ENCODE data around the gene PEX14.
"Not testable (repeated sequence)": the region's sequence is repeated elsewhere in the genome, so short reads cannot be mapped to it uniquely, and the experiment has no call there.

DNA sequence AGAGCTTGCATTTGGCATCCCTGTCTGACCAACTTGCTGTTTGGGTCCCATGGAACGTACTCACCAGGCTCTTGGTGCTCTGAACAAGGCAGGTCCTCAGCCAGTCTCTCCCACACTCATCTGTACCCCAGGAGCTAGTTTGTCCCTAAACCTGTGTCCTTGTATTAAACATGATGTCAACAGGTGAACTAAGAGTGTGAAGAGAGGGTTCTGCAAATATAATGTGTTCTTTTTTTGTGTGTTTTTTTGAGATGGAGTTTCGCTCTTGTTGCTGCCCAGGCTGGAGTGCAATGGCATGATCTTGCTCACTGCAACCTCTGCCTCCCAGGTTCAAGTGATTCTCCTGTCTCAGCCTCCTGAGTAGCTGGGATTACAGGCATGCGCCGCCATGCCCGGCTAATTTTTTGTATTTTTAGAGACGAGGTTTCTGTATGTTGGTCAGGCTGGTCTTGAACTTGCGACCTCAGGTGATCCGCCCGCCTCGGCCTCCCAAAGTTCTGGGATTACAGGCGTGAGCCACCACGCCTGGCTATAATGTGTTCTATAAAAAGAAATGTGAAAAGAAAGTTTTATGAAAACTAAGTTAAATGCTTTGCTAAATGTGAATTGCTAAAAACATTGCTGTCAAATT, 31.4 kb downstream of the PEX14 start:
- TF ChIP-seq, protein P1, sequence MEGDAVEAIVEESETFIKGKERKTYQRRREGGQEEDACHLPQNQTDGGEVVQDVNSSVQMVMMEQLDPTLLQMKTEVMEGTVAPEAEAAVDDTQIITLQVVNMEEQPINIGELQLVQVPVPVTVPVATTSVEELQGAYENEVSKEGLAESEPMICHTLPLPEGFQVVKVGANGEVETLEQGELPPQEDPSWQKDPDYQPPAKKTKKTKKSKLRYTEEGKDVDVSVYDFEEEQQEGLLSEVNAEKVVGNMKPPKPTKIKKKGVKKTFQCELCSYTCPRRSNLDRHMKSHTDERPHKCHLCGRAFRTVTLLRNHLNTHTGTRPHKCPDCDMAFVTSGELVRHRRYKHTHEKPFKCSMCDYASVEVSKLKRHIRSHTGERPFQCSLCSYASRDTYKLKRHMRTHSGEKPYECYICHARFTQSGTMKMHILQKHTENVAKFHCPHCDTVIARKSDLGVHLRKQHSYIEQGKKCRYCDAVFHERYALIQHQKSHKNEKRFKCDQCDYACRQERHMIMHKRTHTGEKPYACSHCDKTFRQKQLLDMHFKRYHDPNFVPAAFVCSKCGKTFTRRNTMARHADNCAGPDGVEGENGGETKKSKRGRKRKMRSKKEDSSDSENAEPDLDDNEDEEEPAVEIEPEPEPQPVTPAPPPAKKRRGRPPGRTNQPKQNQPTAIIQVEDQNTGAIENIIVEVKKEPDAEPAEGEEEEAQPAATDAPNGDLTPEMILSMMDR (IDR thresholded peaks at IDR 0.05) = not testable (repeated sequence)
- TF ChIP-seq EP300, POLR2A, POLR2AphosphoS5 (IDR thresholded peaks at IDR 0.05): not testable (repeated sequence)

All from gastroesophageal sphincter (tissue), 3 donors.